Right atrium auricular region (tissue), 2 donors: ENCODE measurements around the gene ITPKB. TPM values are rescaled to one million over a fixed set of nuclear protein-coding genes. Genes with fewer than 3 reads are reported as not detected.
A peak's percentile ranks its signal among the peaks of the same experiment; 100 is the strongest.

Source experiments
- DNase-seq: peaks from one replicate; pipeline ENCODE4 v3.0.0-alpha.2; 2019; ENCODE audit warnings: low spot score
- H3K27ac ChIP-seq, 2 donors: fragments of 200-600 bp; sonication (generic); 1 replicate in 1 of 2; 2 replicates in 1 of 2; pipeline ENCODE4 v1.5.1; 2016 to 2019
- H3K27me3 ChIP-seq, 2 donors: fragments of 200-600 bp; sonication (generic); one replicate each; pipeline versions ENCODE4 v1.5.1 to v1.6.0; 2017 to 2019
- H3K36me3 ChIP-seq: fragments of 200-600 bp; sonication (generic); one replicate; pipeline ENCODE4 v1.5.1; 2016
- H3K4me1 ChIP-seq, 2 donors: fragments of 200-600 bp; sonication (generic); one replicate each; pipeline versions ENCODE4 v1.5.1 to v1.6.0; 2017 to 2019
- H3K4me3 ChIP-seq, 2 donors: fragments of 200-600 bp; sonication (generic); 1 replicate in 1 of 2; 2 replicates in 1 of 2; pipeline ENCODE4 v1.5.1; 2017 to 2019; ENCODE audit warnings: mild to moderate bottlenecking in 1 of 2, moderate library complexity in 1 of 2
- H3K9me3 ChIP-seq, 2 donors: fragments of 200-600 bp; sonication (generic); one replicate each; pipeline ENCODE4 v1.5.1; 2019
- total RNA-seq, 2 donors: library from RNA; depleted of rRNA; stranded (reverse); fragments of >200 nt; gene quantifications; one replicate each; pipeline ENCODE4 v1.1.0, GENCODE V29; 2016
- TF ChIP-seq, protein P1 (sequence below), 2 donors: fragments of 200-600 bp; sonication (generic); IDR thresholded peaks; one replicate each; pipeline ENCODE4 v1.5.1; 2019; ENCODE audit warnings: antibody characterized with exemption in 2 of 2

Gene ITPKB
- total RNA-seq, 2 donors from 2014 or later = 10.8 to 11.0 TPM

DNA sequence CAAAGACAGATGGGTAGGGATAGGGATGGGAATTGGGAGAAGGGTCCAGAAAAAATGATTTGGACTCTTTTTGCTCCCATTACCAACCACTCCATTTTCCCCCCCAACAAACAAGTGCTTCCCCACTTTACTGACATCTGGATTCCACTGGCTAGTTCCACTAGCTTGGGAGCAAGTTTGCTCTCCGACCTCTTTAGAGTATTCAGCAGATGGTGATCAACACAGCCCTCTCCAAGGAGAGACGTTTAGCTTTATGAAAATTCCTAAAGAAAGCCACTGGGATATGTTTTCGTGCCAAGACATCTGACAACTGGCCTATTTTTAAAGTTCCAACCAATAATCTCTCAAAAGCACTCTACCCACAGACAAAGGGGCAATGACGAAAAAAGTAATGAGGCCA lies 50.3 kb downstream of the ITPKB start:
- H3K9me3 ChIP-seq = no peaks in the 10 kb centered on the region
- peak overlapping the region; percentile 38 to 68 for H3K27ac ChIP-seq
- H3K4me3 ChIP-seq = no peak overlapping the region
- DNase-seq = no peak
- H3K4me1 ChIP-seq = peaks cover 0 to 93% of the 10 kb centered on the region in 2 donors
- TF ChIP-seq, protein P1, sequence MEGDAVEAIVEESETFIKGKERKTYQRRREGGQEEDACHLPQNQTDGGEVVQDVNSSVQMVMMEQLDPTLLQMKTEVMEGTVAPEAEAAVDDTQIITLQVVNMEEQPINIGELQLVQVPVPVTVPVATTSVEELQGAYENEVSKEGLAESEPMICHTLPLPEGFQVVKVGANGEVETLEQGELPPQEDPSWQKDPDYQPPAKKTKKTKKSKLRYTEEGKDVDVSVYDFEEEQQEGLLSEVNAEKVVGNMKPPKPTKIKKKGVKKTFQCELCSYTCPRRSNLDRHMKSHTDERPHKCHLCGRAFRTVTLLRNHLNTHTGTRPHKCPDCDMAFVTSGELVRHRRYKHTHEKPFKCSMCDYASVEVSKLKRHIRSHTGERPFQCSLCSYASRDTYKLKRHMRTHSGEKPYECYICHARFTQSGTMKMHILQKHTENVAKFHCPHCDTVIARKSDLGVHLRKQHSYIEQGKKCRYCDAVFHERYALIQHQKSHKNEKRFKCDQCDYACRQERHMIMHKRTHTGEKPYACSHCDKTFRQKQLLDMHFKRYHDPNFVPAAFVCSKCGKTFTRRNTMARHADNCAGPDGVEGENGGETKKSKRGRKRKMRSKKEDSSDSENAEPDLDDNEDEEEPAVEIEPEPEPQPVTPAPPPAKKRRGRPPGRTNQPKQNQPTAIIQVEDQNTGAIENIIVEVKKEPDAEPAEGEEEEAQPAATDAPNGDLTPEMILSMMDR (IDR thresholded peaks at IDR 0.05) = no peak
- no peaks in the 10 kb centered on the region for H3K27me3 ChIP-seq
- H3K36me3 ChIP-seq = no peaks in the 10 kb centered on the region

DNA sequence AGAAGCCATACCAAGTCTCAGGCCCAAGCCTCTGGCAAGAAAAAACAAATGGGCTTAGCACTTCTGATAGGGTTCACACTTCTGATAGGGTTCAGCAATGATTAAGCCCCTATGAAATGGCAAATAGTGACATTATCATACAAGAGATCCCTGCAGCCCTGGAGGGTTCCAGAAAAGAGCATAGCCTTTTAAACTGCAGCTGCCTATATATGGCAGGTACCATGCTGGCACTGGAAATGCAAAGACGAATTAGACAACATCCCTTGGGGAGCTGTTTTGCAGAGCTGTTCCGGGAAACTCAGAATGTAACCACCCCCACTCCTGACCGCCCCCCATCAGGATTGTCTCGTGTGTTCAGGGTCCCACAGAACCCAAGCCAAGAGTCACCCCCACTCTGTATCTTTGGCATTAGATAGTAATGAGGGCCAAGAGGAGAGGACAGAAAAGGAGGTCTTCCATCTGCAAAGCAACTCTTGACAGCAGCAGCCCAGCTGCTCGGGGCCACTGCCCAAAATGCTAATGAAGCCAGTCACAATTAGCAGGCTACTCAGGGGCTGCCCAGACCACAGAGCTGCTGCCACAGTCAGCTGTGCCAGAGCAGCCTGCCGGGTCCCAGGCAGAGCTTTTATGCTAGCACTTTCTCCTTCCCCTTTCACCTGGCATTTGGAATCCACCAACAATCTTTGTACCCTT lies 50.9 kb downstream of the ITPKB start:
- no peaks in the 10 kb centered on the region for H3K27me3 ChIP-seq
- TF ChIP-seq, protein P1 (IDR thresholded peaks at IDR 0.05) = no peak
- no peak overlapping the region for H3K4me3 ChIP-seq
- peak overlapping the region; percentile 38 to 68 for H3K27ac ChIP-seq
- DNase-seq = no peak
- H3K9me3 ChIP-seq = no peaks in the 10 kb centered on the region
- no peaks in the 10 kb centered on the region for H3K36me3 ChIP-seq
- peaks cover 0 to 93% of the 10 kb centered on the region in 2 donors for H3K4me1 ChIP-seq

DNA sequence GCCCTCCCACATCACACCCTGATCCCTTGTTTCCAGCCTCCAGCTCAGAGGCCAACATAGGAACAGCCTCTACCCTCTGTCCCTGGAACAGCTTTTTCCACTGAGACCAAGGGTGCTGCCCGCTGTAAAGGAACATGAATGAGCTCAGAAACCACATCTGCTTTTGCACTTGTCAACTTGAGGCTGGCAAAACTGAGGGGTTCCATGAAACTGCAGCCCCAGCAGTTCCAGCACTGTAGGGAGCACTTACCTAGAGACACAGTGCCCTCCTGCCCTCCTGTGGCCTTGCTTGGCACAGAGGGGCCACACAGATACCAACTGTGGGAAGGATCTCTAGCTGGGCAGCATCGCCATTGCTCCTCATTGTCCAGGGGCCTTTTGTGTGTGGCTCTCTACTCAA lies 51.7 kb downstream of the ITPKB start:
- H3K27me3 ChIP-seq = no peaks in the 10 kb centered on the region
- H3K9me3 ChIP-seq = no peaks in the 10 kb centered on the region
- DNase-seq = no peak
- H3K36me3 ChIP-seq = no peaks in the 10 kb centered on the region
- TF ChIP-seq, protein P1 (IDR thresholded peaks at IDR 0.05) = peak in 1 of 2 donors; percentile 54
- H3K27ac ChIP-seq = peak overlapping the region; percentile 38 to 68
- H3K4me1 ChIP-seq = peaks cover 0 to 95% of the 10 kb centered on the region in 2 donors
- H3K4me3 ChIP-seq = no peak overlapping the region

DNA sequence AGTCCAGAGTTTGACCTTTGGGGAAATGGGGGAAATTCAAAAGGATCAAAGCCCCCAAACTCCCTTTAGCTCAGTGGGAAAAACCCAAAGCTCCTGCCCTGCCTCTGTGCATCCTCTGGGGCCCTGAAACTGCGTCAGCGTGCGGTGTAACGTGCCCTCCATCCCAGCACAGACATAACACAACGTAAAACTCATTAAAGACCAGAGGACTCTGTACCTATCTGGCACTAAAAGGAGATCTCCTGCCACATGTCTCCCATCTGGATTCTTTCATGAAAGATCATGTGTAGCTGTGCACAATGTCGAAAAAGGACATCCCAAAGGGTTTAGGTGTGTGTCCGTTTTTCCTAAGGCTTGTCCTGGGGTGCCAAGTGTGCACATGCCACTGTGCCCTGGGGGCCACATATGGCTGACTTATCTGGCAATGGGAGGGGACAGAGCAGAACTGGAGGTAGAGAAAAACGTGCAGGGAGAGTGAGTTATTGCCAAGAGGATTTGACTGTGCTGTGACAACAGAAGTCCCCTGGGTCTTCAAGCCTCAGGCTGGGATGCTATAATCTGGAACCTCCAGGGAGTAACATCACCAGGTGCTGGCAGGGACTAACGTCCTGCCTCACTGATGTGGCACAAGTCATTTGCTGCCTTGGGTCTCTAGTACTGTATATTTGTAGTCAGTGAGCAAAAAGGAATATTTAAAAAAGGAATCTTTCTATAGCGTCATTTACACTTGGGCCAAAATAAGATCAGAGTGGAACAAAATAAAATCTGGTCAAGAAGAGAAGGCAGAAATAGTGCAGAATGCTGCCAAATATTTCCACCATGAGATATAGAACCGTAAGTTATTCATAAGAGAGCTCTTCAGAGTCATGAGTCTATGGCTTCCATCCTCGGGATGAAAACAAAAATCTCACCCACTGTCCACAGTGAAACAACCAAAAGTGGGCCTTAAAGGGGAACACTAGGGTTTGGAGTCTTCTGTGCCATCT lies 52.3 kb downstream of the ITPKB start:
- peaks cover 0 to 95% of the 10 kb centered on the region in 2 donors for H3K4me1 ChIP-seq
- TF ChIP-seq, protein P1 (IDR thresholded peaks at IDR 0.05) = no peak
- no peak overlapping the region for H3K4me3 ChIP-seq
- no peaks in the 10 kb centered on the region for H3K9me3 ChIP-seq
- no peak for DNase-seq
- peak overlapping the region; percentile 9 to 68 for H3K27ac ChIP-seq
- H3K27me3 ChIP-seq = no peaks in the 10 kb centered on the region
- no peaks in the 10 kb centered on the region for H3K36me3 ChIP-seq

DNA sequence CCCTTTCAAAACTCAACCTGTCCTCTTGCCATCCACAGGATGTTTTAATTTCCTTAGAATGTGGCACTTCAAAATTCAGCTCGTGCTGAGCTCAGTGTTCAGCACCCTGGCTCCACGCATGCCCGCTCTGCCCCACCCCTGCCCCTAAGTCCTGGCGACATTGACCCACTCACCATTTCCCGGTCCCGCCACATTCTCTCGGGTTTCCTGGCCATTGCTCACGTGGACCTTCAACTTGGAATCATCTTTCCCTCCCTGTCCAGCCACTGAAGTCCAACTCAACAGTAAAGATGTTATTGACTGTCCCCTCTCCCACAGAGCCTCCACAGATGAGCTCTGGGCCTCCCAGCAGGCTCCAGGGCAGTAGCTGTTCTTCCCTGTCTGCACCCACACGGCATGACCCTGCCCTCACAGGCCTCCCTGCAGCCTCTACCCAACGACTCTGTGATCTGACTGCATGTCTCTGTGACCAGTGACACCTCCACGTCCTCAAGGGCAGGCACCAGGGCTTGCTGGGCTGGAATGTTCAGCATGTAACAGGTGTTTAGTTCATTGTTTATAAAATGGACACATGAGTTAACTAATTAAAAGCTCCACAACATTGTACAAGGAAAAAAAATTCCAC lies 53.8 kb downstream of the ITPKB start:
- Histone ChIP-seq H3K27me3 (no peaks in the 10 kb centered on the region), H3K36me3 (no peaks in the 10 kb centered on the region), H3K27ac (peak overlapping the region in 1 of 2 donors; percentile 40), H3K9me3 (no peaks in the 10 kb centered on the region), H3K4me1 (peaks cover 0 to 96% of the 10 kb centered on the region in 2 donors), H3K4me3 (no peak overlapping the region)
- no peak for DNase-seq
- TF ChIP-seq, protein P1 (IDR thresholded peaks at IDR 0.05) = no peak
